Astrocyte of the cerebellum (primary cell): ENCODE data around the gene TIMM10.

Experiments used
- DNase-seq: peaks from one replicate; pipeline ENCODE4 v3.0.0-alpha.2; 2011; ENCODE audit warnings: low read depth
- H3K4me3 ChIP-seq: 2 replicates; pipeline ENCODE4 v1.5.1; 2011; ENCODE audit warnings: mild to moderate bottlenecking, low read depth, low read length, moderate library complexity
- in situ Hi-C: cut with HindIII; loops from 2 replicates; pipeline ENCODE4 v1.10.0; 2017; ENCODE audit warnings: low sequenced_read_pairs
- TF ChIP-seq, protein P1 (sequence below): IDR thresholded peaks from 2 replicates; pipeline ENCODE4 v1.5.1; 2012; ENCODE audit warnings: low read length, low read depth, moderate library complexity, mild to moderate bottlenecking; ENCODE audit errors: missing control alignments

TIMM10 gene

DNA sequence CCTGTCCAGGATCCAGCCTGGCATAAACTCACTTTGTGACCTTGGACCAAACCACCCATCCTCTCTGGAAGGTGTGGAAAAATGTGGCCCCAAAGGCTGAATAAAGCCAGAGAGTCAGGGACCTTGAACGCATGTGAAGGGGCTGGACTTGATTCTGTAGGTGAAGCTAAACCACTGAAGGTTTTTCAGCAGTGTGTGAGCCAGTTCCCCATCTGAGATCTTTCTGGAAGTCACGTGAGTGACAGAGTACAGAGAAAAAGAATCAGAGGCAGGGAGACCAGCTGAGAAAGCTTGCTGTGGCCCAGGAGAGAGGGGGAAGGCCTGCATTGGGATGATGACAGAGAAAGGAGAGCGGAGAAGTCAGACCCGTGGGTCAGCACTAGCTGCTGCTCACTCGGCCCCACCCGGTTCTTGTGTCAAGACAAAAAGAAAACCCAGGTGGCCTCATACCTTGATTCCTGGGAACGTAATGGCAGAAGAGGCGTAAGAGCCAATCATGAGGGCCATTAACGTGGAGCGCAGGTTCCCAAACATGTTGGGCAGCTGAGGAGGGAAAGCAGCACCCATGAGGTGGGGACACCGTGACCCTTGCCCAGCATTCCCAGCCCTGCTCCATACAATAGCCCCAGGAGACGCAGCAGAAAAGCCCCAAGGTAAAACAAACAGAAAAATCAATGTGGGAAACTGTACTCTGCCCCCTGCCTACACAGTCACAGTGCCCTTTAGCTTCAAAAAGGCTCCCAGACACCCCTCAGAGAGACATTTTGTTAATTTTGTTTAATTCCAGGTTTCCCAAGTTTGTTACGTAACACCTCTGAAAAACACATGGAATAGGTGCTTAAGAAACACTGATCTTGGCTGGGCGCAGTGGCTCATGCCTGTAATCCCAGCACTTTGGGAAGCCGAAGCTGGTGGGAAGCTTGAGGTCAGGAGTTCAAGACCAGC lies 33.0 kb downstream of the TIMM10 start:
- TF ChIP-seq, protein P1, sequence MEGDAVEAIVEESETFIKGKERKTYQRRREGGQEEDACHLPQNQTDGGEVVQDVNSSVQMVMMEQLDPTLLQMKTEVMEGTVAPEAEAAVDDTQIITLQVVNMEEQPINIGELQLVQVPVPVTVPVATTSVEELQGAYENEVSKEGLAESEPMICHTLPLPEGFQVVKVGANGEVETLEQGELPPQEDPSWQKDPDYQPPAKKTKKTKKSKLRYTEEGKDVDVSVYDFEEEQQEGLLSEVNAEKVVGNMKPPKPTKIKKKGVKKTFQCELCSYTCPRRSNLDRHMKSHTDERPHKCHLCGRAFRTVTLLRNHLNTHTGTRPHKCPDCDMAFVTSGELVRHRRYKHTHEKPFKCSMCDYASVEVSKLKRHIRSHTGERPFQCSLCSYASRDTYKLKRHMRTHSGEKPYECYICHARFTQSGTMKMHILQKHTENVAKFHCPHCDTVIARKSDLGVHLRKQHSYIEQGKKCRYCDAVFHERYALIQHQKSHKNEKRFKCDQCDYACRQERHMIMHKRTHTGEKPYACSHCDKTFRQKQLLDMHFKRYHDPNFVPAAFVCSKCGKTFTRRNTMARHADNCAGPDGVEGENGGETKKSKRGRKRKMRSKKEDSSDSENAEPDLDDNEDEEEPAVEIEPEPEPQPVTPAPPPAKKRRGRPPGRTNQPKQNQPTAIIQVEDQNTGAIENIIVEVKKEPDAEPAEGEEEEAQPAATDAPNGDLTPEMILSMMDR = no peak
- H3K4me3 ChIP-seq = no peak overlapping the region
- DNase-seq = no peak
- in situ Hi-C loops = no loop called here

- no peak for DNase-seq
- in situ Hi-C loops = no loop called here
- no peak overlapping the region for H3K4me3 ChIP-seq
- TF ChIP-seq, protein P1 = no peak
Observed at GRCh38 chr11:57496109-57496820, 34.3 kb downstream of the TIMM10 start.

- TF ChIP-seq, protein P1 = peak; percentile 95
- in situ Hi-C loops = no loop called here
- H3K4me3 ChIP-seq = no peak overlapping the region
- DNase-seq = no peak
Observed at GRCh38 chr11:57493507-57494503, 36.7 kb downstream of the TIMM10 start.

GRCh38 chr11:57491371-57492061 lies 39.0 kb downstream of the TIMM10 start:
- TF ChIP-seq, protein P1 = peak; percentile 65
- H3K4me3 ChIP-seq = no peak overlapping the region
- no peak for DNase-seq
- in situ Hi-C loops = no loop called here

DNA sequence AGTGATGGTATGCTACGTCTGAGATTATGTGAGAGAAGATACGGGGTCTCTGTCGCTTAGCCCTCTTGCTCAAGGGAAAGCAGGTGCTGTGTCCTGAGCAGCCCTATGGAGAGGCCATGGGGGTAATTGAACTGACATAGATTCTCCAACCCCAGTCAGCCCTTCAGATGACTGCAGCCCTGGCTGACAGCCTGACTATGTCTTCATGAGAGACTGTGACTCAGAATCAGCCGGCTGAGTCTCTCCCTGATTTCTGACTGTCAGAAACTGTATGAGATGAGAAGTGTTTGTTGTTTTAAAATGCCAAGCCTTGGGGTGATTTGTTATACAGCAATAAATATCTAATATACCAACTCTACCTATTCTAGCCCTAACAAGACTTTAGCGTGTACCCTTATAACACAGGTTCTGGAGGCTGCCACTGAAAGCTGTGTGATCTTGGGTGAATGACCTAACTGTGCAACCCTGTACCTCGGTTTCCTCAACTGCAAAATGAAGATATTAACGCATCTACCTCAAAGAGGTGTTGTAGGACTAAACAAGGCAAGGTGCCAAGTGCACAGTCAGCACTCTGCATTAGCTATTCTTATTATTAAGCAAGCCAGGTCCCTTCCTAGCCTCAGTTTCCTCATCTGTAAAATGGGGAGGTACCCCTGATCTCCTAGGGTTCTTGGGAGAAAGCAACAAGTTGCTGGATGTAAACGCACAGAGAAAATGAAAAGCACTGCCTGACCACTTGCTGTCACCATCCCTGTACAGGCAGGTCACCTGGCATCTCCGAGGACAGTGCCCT lies 39.9 kb downstream of the TIMM10 start:
- H3K4me3 ChIP-seq = no peak overlapping the region
- TF ChIP-seq, protein P1 = no peak
- no peak for DNase-seq
- in situ Hi-C loops = no loop called here
